Measurements from ENCODE around the gene GJC2.

DNA sequence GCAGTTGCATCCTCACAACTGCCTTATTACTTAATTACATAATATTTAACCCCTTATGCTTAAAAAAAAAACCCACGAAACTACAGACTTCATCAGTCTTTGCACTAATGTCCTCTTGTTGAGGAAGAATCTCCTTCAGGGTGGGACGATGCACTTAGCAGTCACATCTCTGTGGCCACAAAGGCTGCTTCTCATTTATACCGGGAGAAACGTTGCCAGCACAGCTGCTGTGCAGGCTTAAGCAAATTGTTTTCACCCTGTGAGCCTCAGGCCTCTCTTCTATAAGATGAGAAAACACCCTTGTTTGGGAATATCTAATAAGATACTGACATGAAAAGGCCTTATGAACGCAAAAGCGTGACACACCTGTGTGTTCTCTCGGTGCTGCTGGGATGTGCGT, 55.2 kb downstream of the GJC2 start:
- TF ChIP-seq, protein P1, sequence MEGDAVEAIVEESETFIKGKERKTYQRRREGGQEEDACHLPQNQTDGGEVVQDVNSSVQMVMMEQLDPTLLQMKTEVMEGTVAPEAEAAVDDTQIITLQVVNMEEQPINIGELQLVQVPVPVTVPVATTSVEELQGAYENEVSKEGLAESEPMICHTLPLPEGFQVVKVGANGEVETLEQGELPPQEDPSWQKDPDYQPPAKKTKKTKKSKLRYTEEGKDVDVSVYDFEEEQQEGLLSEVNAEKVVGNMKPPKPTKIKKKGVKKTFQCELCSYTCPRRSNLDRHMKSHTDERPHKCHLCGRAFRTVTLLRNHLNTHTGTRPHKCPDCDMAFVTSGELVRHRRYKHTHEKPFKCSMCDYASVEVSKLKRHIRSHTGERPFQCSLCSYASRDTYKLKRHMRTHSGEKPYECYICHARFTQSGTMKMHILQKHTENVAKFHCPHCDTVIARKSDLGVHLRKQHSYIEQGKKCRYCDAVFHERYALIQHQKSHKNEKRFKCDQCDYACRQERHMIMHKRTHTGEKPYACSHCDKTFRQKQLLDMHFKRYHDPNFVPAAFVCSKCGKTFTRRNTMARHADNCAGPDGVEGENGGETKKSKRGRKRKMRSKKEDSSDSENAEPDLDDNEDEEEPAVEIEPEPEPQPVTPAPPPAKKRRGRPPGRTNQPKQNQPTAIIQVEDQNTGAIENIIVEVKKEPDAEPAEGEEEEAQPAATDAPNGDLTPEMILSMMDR (IDR thresholded peaks at IDR 0.05; ENCODE audit: extremely low read depth in 1 of 2, insufficient read depth in 1 of 2, low read depth in 1 of 2, low read length in 2 of 2), result no peak
- no peak for TF ChIP-seq MYC (IDR thresholded peaks at IDR 0.05; ENCODE audit: low read depth, low read length)

All from endothelial cell of umbilical vein (primary cell).